Hematopoietic multipotent progenitor cell treated with erythropoietin and hydrocortisone succinate and interleukin-3 and kit ligand, for 17 days (in vitro differentiated cells): ENCODE data around the gene NEB.

Experiments
- DNase-seq: peaks from one replicate; pipeline ENCODE4 v3.0.0-alpha.2; 2015; ENCODE audit warnings: low spot score

The NEB gene

GRCh38 chr2:151549191-151549590 lies 185.1 kb downstream of the NEB start:
- DNase-seq = no peak

- no peak for DNase-seq
Measured at GRCh38 chr2:151544449-151544848, 189.8 kb downstream of the NEB start.

- DNase-seq = no peak
Measured at GRCh38 chr2:151543876-151544275, 190.4 kb downstream of the NEB start.

GRCh38 chr2:151534001-151534400 lies 200.3 kb downstream of the NEB start:
- DNase-seq = no peak

- DNase-seq = no peak
Measured at GRCh38 chr2:151533127-151533526, 201.1 kb downstream of the NEB start.

GRCh38 chr2:151526572-151527090 lies 207.6 kb downstream of the NEB start:
- DNase-seq = no peak

GRCh38 chr2:151525821-151526373 lies 208.4 kb downstream of the NEB start:
- DNase-seq = no peak

GRCh38 chr2:151523850-151524249 lies 210.4 kb downstream of the NEB start:
- no peak for DNase-seq

GRCh38 chr2:151522556-151522955 lies 211.7 kb downstream of the NEB start:
- DNase-seq = no peak

GRCh38 chr2:151520976-151521375 lies 213.3 kb downstream of the NEB start:
- no peak for DNase-seq

- no peak for DNase-seq
Measured at GRCh38 chr2:151518802-151519201, 215.5 kb downstream of the NEB start.

- DNase-seq = no peak
Measured at GRCh38 chr2:151508519-151508918, 225.8 kb downstream of the NEB start.

- DNase-seq = no peak
Measured at GRCh38 chr2:151506170-151506569, 228.1 kb downstream of the NEB start.

- no peak for DNase-seq
Measured at GRCh38 chr2:151498178-151498577, 236.1 kb downstream of the NEB start.

GRCh38 chr2:151491496-151491895 lies 242.8 kb downstream of the NEB start:
- DNase-seq = no peak

- no peak for DNase-seq
Measured at GRCh38 chr2:151490276-151490675, 244.0 kb downstream of the NEB start.

GRCh38 chr2:151486053-151486452 lies 248.2 kb downstream of the NEB start:
- no peak for DNase-seq

- DNase-seq = no peak
Measured at GRCh38 chr2:151484100-151484499, 250.2 kb downstream of the NEB start.

GRCh38 chr2:151483546-151483945 lies 250.7 kb downstream of the NEB start:
- DNase-seq = no peak

GRCh38 chr2:151482171-151482725 lies 252.0 kb downstream of the NEB start:
- no peak for DNase-seq

- DNase-seq = no peak
Measured at GRCh38 chr2:151481744-151482143, 252.5 kb downstream of the NEB start.

- no peak for DNase-seq
Measured at GRCh38 chr2:151478011-151478410, 256.3 kb downstream of the NEB start.

- DNase-seq = no peak
Measured at GRCh38 chr2:151476287-151476686, 258.0 kb downstream of the NEB start.

- DNase-seq = no peak
Measured at GRCh38 chr2:151475071-151475470, 259.2 kb downstream of the NEB start.
